B cell (primary cell): ENCODE data around the gene CYP3A4. TPM values are rescaled to one million over a fixed set of nuclear protein-coding genes. Genes with fewer than 3 reads are reported as not detected.

ENCODE experiments used
- ATAC-seq: fragments of 200-7000 bp; cut with Tn5 transposase; one replicate; pipeline ENCODE4 v1.10.0; 2021; ENCODE audit warnings: low read depth, mild to moderate bottlenecking, moderate number of reproducible peaks, moderate library complexity
- CTCF ChIA-PET: fragments of 350-600 bp; sonication (Branson Sonifier 250); formaldehyde crosslinking; loops from one replicate; lab custom pipeline; 2021; ENCODE audit warnings: antibody characterized with exemption, inconsistent platforms; lab: Charles Lee
- POLR2A ChIA-PET: fragments of 350-600 bp; sonication (Branson Sonifier 250); formaldehyde crosslinking; loops from one replicate; lab custom pipeline; 2021; ENCODE audit warnings: antibody characterized with exemption; lab: Charles Lee
- DNase-seq: peaks from one replicate; pipeline ENCODE4 v3.0.0; 2013
- H2AFZ ChIP-seq: 2 replicates; pipeline ENCODE4 v1.6.1; 2012; ENCODE audit warnings: mild to moderate bottlenecking, low read depth, low read length; ENCODE audit not compliant: insufficient read depth, poor library complexity, severe bottlenecking
- H3K27ac ChIP-seq, 2 donors: 1 replicate in 1 of 2; 2 replicates in 1 of 2; pipeline ENCODE4 v1.5.1; 2012 to 2013; ENCODE audit warnings: low read length in 2 of 2, mild to moderate bottlenecking in 2 of 2, moderate library complexity in 1 of 2
- H3K27me3 ChIP-seq, 4 experiments: fragments of 200-600 bp in 1 of 4; sonication (generic) in 1 of 4; replicated peaks in 1 of 4; 1 replicate in 2 of 4; 2 replicates in 2 of 4; pipeline versions ENCODE4 v1.6.1 to v1.7.0; 2013 to 2016; ENCODE audit warnings: low read length in 3 of 4, mild to moderate bottlenecking in 2 of 4, mixed read lengths in 1 of 4, moderate library complexity in 1 of 4; ENCODE audit not compliant: insufficient read depth in 4 of 4, control insufficient read depth in 3 of 4; ENCODE audit errors: control extremely low read depth in 1 of 4
- H3K36me3 ChIP-seq, 2 experiments: replicated peaks in 1 of 2; 1 replicate in 1 of 2; 2 replicates in 1 of 2; pipeline versions ENCODE4 v1.6.1 to v1.7.1; 2013; ENCODE audit warnings: low read length in 1 of 2; ENCODE audit not compliant: insufficient read depth in 2 of 2, control insufficient read depth in 1 of 2; ENCODE audit errors: control extremely low read depth in 1 of 2, extremely low read depth in 1 of 2
- H3K4me1 ChIP-seq, 2 donors: fragments of 200-600 bp in 1 of 2; sonication (generic) in 1 of 2; 1 replicate in 1 of 2; 2 replicates in 1 of 2; pipeline versions ENCODE4 v1.5.1 to v1.6.1; 2013 to 2017; ENCODE audit warnings: low read length in 2 of 2; ENCODE audit not compliant: control insufficient read depth in 2 of 2, insufficient read depth in 2 of 2
- H3K4me2 ChIP-seq: replicated peaks from 2 replicates; pipeline ENCODE3; 2012; ENCODE audit warnings: mild to moderate bottlenecking, low read depth, low read length; ENCODE audit not compliant: poor library complexity, severe bottlenecking
- H3K4me3 ChIP-seq, 5 experiments: fragments of 200-600 bp in 1 of 5; sonication (generic) in 1 of 5; 1 replicate in 3 of 5; 2 replicates in 2 of 5; pipeline versions ENCODE4 v1.5.1 to v1.7.0; 2011 to 2016; ENCODE audit warnings: low read length in 4 of 5, mild to moderate bottlenecking in 4 of 5, low read depth in 2 of 5, control low read depth in 1 of 5, moderate library complexity in 1 of 5; ENCODE audit not compliant: insufficient read depth in 1 of 5; ENCODE audit errors: control extremely low read depth in 1 of 5, extremely low read depth in 1 of 5
- H3K79me2 ChIP-seq: fragments of 200-600 bp; sonication (generic); one replicate; pipeline ENCODE4 v1.6.0; 2016; ENCODE audit warnings: low read length; ENCODE audit not compliant: control insufficient read depth, insufficient read depth
- H3K9ac ChIP-seq: fragments of 200-600 bp; sonication (generic); 2 replicates; pipeline ENCODE4 v1.6.1; 2017; ENCODE audit warnings: mild to moderate bottlenecking, low read length, moderate library complexity
- H3K9me3 ChIP-seq, 3 donors: one replicate each; pipeline versions ENCODE4 v1.6.1 to v1.7.1; 2013; ENCODE audit warnings: low read length in 2 of 3; ENCODE audit not compliant: control insufficient read depth in 2 of 3, insufficient read depth in 1 of 3; ENCODE audit errors: control extremely low read depth in 1 of 3
- H4K20me1 ChIP-seq: 2 replicates; pipeline ENCODE4 v1.6.0; 2012; ENCODE audit warnings: mild to moderate bottlenecking, low read length; ENCODE audit not compliant: insufficient read depth, control insufficient read depth, poor library complexity, severe bottlenecking
- H3K27ac Mint-ChIP-seq: one replicate; pipeline ENCODE4 v1.8.0; 2021; ENCODE audit warnings: mixed read lengths
- H3K27me3 Mint-ChIP-seq: one replicate; pipeline ENCODE4 v1.8.0; 2021; ENCODE audit warnings: mixed read lengths
- H3K4me1 Mint-ChIP-seq: one replicate; pipeline ENCODE4 v1.8.0; 2021; ENCODE audit warnings: mixed read lengths
- H3K4me3 Mint-ChIP-seq: one replicate; pipeline ENCODE4 v1.8.0; 2021; ENCODE audit warnings: mixed read lengths
- H3K9me3 Mint-ChIP-seq: one replicate; pipeline ENCODE4 v1.8.0; 2022; ENCODE audit warnings: mixed read lengths; ENCODE audit not compliant: insufficient read depth
- CTCF ChIP-seq: fragments of 200-600 bp; IDR thresholded peaks from one replicate; pipeline ENCODE4 v1.8.0; 2022; ENCODE audit warnings: antibody characterized with exemption, mild to moderate bottlenecking
- EZH2 ChIP-seq: IDR thresholded peaks from 2 replicates; pipeline ENCODE4 v1.6.1; 2012; ENCODE audit warnings: borderline replicate concordance, low read depth, mild to moderate bottlenecking, moderate library complexity, low read length; ENCODE audit not compliant: insufficient read depth, poor library complexity, severe bottlenecking
- WGBS: methylation state at CpG from one replicate; pipeline ENCODE4 v1.1.5; 2013; ENCODE audit warnings: missing lambda C conversion rate; ENCODE audit not compliant: insufficient coverage; 5-methylcytosine and 5-hydroxymethylcytosine counted together
- intact Hi-C: fragments of 100-400 bp; cut with micrococcal nuclease; formaldehyde crosslinking; loops from one replicate; pipeline ENCODE4 v1.10.0; 2022
- polyA plus RNA-seq: library from polyadenylated mRNA; depleted of rRNA; stranded (reverse); fragments of >200 nt; gene quantifications from 2 replicates; pipeline ENCODE4 v1.2.3, GENCODE V29; 2012
- total RNA-seq, 2 donors: library from RNA; stranded (reverse); fragments of 120-200 nt in 1 of 2; gene quantifications; 1 replicate in 1 of 2; 2 replicates in 1 of 2; pipeline versions ENCODE4 v1.2.3 to v1.2.4, GENCODE V29; 2013 to 2022

Gene CYP3A4
- total and polyA plus RNA-seq, 2 donors (not counting 1 experiment from before 2014, with no cell fraction given), result not detected

GRCh38 chr7:99831595-99831994, 47.6 kb upstream of the CYP3A4 start:
- Mint-ChIP-seq H3K27me3 (peaks cover 38% of the 10 kb centered on the region), H3K27ac (no peak overlapping the region), H3K9me3 (no peaks in the 10 kb centered on the region), H3K4me3 (no peak overlapping the region), H3K4me1 (no peaks in the 10 kb centered on the region)
- Histone ChIP-seq H4K20me1 (no peaks in the 10 kb centered on the region), H2AFZ (no peak overlapping the region), H3K27me3 (peaks cover 0 to 19% (median 6%) of the 10 kb centered on the region in 4 experiments), H3K4me3 (no peak overlapping the region), H3K36me3 (no peaks in the 10 kb centered on the region), H3K27ac (no peak overlapping the region), H3K9me3 (no peaks in the 10 kb centered on the region), H3K4me1 (no peaks in the 10 kb centered on the region), H3K4me2 (no peak overlapping the region), H3K9ac (no peak overlapping the region), H3K79me2 (no peaks in the 10 kb centered on the region)
- ATAC-seq, result no peak
- ChIA-PET CTCF (interaction anchor here (0.6 kb wide), 1 partner anchor 728 kb away, joined by 4 read pairs; no protein-coding TSS in a partner anchor), POLR2A (no interaction called here)
- TF ChIP-seq CTCF (no peak), EZH2 (no peak)
- DNase-seq, result no peak
- intact Hi-C loops, result no loop called here

GRCh38 chr7:99829524-99830160, 45.7 kb upstream of the CYP3A4 start:
- Mint-ChIP-seq H3K27ac (no peak overlapping the region), H3K4me3 (no peak overlapping the region), H3K4me1 (no peaks in the 10 kb centered on the region), H3K27me3 (peaks cover 42% of the 10 kb centered on the region), H3K9me3 (no peaks in the 10 kb centered on the region)
- Histone ChIP-seq H3K79me2 (no peaks in the 10 kb centered on the region), H3K4me3 (no peak overlapping the region), H3K4me2 (no peak overlapping the region), H3K4me1 (no peaks in the 10 kb centered on the region), H3K9me3 (no peaks in the 10 kb centered on the region), H2AFZ (no peak overlapping the region), H3K9ac (no peak overlapping the region), H3K27ac (no peak overlapping the region), H4K20me1 (no peaks in the 10 kb centered on the region), H3K27me3 (peaks cover 0 to 17% (median 8%) of the 10 kb centered on the region in 4 experiments), H3K36me3 (no peaks in the 10 kb centered on the region)
- DNase-seq (no peak), ATAC-seq (no peak)
- POLR2A ChIA-PET, result no interaction called here
- CTCF ChIA-PET, result no interaction called here
- intact Hi-C loops, result no loop called here
- no CpG with 5 or more reads among the region's 1 CpG for WGBS
- TF ChIP-seq CTCF, result no peak
- TF ChIP-seq EZH2, result no peak
